Anterior cingulate cortex (tissue), 58 donors: ENCODE results near the gene SERPINI1.

Experiments
- DNase-seq, 58 donors: peaks; one replicate each; lab custom pipeline; 2025; lab: John Stamatoyannopoulos, UW

Gene SERPINI1

DNA sequence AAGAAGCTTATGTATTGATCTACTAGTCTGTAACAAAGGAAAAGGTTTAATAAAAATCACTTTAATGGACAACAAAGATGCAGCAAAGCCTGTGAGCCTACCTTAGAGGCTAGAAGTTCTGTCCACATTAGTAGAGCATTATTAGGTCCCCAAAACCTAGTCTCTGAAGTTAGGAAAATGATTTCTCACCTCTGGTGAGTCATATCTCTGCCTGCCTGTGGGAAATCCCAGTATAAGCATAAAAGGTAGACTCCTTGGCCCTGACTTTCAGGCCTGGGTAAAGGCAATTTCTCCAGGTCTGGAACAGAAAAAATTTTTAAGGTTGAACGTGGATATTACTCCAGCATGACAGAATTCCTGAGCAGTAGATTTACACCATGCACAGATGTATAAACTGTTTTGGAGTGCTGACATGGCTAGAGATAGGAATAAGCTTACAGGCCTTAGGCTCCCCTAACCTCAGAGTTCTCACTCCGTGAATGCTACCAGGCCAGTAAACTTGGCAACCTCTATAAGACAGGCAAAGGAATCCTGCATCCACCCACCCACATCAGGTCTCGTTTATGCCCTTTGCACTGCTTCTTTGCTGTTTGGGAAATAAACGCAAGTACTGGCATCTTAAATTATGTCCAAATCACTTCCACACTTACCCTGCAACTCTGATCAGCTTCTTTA is 104.1 kb downstream of the SERPINI1 start:
- no peak for DNase-seq

DNA sequence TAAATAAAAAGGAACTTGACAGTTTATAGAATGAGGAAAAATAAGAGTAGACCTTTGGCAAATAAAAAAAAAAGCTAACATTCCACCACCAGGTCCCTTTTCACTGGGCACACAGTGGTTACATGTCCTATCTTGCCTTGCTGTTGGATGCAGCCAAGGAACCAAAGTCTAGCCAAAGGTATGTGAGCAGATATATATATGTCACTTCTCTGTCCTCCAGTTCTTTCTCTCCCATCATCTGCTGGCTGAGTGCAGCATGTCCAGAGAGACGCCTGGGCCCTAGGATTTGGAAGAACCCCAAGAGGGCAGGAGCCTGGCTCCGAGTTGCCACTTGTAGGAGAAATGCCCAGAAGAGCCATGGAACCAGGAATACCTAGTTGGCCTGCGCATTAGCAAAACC is 104.7 kb downstream of the SERPINI1 start:
- no peak for DNase-seq

DNA sequence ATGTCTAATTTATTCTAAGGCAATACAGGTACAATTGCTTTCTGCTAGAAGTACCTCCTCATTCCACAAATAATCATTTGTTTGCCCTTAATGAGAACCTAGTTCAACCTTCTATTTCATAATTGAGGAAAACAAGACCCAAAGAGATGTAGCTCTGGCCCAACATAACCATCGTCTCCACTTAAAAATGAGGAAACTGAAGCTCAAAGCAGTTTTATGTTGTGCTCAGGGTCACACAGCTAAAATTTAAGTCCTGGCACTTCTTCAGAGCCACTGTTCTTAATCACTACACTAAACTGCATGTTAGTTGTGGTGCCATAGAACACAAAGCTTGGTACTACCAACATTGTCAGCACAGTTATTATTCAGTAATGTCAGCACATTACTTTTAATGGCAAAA is 108.0 kb downstream of the SERPINI1 start:
- no peak for DNase-seq

DNA sequence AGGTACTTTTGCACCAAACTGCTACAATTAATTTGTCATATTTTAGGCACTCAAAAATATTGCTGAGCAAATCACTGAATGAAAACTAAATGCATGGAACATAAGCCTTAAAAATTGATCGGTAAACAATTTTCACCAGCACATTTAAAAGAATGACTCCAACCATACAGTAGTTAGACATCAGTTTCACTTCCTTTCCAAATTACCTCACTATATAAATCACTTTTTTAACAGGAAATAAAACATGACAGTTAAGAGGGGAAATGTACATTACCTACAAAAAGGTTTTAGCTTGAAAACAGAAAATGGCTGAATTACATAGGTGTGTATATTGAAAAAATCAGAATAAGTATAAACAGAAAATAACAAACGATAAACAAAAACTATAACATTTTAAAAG is 108.4 kb downstream of the SERPINI1 start:
- DNase-seq, result no peak

DNA sequence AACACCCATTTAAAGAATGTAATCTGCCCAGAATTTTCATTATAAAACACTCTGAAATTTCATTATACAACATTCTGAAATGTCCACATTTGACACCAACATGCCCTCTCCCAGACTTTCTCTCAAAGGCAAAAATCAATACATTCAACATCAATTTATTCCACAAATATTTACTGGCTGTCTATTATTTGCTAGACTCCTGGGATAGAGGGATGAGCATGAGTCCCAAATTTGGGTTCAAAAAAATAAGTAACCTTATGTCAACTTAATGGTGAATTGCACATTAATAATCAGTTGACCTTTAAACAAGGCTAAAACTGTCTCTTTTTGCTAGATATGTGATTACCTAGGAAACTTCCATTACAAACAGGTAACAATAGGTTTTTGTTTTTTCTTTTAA is 109.0 kb downstream of the SERPINI1 start:
- DNase-seq, result no peak

DNA sequence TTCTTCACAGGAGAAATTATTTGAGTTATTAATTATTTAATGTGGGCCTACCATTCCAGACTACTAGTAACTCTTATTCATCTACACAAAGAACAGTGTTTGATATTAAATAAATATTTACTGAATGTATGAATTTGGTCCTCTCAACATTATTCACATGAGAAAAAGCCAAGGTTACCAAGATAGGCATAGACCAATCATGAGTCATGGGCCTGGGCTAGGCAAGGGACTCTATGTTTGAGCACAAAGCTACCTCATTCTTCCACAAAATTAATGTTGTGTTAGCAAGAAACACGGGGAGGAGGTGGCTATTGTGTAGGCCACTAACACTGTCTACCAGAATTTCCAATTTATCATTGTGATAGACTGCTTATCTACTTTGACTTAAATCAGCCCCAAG is 115.7 kb downstream of the SERPINI1 start:
- no peak for DNase-seq

DNA sequence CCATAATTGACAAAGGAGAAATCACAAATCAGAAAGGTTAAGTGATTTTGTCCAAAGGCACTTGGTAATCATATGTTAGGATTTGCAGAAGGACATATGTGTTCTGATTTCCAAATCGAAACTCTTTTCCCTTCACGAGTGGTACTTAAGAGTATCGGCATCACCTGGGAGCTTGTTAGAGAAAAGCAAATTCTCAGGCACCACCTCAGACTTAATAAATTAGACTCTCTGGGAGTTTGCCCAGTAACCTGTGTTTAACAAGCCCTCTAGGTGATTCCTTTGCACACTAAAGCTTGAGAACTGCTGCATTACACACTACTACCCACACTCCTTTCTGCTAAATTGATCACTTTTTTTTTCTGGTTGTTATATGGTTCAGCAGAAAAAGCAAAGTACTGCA is 116.2 kb downstream of the SERPINI1 start:
- no peak for DNase-seq

DNA sequence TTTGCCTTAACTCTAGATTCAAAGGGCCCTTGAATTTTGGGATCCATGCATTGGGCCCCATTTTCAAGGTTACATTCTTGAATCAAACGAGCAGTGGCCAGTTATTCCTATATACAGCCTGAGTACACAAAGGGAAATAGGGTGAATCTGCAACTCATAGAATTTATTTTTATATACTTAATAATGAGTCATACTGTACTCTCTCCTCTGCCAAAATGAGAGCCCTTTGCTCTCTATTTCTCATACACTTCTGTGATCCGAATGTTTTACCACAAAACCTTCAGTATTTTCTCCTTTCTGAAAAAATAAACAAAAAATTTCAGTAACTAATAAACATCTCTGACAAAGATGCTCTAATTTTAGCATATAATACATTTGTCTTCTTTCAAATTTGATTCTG is 116.7 kb downstream of the SERPINI1 start:
- DNase-seq, result no peak

DNA sequence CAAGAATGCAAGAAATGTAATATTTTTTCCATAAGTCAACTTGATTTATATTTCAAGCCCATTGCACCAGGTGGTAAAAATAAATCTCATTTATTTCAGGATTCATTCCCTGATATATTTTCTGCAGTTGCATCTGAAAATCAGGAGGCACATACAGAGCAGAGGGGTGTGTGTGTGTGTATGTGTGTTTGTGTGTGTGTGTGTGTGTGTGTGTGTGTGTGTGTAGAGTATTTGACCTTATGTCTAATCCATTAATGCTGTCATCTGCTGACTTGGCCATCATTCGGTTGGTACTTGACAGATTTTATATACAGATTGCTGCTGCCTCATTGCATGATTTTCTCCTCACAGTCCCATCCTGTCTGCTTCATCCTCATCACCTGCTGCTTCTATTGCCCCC is 118.5 kb downstream of the SERPINI1 start:
- DNase-seq, result peak in 3 of 58 donors; percentile 7 to 19 (median 18)

DNA sequence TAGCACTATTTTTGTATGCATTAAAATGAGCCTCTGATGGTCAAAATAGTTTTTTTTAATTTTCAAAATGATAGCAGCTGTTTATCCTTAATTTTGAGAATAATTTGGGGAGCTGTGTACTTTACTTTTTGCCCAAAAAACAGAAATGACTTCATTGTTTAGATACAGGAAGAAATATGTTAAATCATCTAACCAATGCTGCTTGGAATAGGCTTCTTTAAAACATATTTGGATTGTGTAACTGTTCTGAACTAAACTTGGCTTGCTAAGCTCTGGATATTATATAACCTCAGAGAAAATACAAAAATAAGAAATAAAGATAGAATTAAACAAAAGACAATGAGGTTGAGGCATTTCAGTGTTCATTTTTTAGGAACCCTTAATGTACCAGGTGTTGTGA is 119.3 kb downstream of the SERPINI1 start:
- no peak for DNase-seq

DNA sequence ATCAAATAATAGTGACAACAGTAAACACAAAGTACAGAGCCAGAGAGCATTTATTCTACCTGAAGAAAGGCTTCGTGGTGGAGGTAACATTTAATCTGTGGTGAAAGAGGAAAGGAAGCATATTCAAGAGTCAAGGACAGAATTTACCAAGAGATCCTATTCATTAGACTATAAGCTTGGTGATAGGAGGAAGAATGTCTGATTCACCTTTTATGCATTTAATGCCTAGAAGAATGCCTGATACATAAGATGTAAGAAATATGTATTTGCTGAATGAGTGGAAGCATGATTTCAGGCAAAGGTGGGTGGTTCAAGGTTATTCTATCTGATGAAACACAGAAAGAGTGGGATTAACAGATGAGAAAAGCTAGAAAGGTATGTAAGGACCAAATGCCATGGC is 119.8 kb downstream of the SERPINI1 start:
- no peak for DNase-seq

DNA sequence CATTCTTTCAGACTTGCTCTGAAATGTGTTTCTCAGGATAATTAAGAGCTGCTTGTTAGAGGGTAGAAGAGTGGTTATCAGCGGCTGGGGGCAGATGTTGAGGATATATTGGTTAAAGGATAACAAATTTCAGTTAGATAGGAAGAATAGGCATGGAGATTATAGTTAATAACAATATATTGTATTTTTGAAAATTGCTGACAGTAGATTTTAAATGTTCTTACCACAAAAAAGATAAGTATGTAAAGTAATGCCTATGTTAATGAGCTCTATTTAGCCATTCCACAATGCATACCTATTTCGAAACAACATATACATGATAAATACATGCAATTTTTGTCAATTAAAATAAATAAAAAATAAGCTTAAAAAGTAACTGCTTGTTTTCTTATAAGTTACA is 123.3 kb downstream of the SERPINI1 start:
- DNase-seq, result no peak

DNA sequence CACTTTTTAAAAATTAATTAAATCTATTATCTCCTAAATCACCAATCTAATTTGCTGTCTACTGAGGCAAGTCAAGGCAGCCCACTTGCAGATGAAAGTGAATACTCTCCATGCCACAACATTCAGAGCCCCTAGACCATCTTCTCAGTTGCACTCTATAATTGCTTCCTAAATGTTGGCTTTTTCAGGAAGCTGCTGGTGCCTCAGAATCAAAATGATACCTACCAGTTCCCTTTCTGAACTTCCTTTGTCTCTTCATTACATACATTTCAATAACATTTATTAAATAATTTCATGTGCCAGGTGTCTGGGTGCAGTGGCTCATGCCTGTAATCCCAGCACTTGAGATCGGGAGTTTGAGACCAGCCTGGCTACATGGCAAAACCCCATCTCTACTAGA is 124.1 kb downstream of the SERPINI1 start:
- no peak for DNase-seq

DNA sequence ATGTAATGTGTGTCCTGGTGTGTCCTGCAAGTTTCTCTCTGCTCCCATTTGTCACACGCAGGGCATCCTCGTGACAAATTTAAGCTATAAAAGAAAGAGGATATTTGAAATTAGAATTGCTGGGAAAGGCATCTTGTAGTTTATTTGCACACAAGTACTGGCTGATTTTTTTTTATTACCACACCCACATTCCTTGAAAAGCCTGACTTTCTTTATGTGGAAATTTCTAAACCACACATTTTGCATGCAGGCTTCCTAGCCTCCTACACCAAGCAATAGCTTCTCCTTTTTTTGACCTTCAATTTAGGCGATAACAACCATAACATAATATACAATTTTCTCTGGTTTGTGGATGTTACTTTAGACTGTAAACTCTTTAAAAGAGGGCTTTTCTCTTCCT is 126.1 kb downstream of the SERPINI1 start:
- no peak for DNase-seq

DNA sequence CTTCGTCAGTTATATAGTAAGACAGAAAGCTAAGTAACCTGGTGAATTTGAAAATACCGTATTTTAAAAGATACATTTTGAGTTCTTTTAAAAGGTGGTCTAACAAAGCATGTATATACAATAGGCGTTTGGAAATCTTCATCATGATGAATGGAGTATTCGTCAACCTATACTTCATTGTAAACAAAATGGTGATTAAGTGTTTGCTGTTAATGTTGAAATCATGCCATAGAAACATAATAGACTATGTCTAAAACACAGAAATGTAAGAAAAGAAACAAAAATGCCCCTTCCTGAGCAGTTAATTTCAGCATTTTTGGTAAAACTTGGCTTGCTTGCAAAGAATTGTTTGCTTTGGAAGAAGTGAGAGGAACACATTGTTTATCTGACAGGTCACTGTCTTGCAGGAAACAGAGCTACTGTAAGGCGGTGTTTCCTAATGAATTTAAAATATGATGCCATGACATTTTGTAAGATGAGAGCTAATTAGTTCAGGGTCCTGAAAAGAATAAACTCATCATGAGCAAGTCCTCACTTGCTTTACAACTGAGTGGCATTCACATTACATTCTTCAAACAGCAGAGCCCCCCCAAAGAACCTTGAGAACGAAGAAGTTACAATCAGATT is 126.7 kb downstream of the SERPINI1 start:
- no peak for DNase-seq

DNA sequence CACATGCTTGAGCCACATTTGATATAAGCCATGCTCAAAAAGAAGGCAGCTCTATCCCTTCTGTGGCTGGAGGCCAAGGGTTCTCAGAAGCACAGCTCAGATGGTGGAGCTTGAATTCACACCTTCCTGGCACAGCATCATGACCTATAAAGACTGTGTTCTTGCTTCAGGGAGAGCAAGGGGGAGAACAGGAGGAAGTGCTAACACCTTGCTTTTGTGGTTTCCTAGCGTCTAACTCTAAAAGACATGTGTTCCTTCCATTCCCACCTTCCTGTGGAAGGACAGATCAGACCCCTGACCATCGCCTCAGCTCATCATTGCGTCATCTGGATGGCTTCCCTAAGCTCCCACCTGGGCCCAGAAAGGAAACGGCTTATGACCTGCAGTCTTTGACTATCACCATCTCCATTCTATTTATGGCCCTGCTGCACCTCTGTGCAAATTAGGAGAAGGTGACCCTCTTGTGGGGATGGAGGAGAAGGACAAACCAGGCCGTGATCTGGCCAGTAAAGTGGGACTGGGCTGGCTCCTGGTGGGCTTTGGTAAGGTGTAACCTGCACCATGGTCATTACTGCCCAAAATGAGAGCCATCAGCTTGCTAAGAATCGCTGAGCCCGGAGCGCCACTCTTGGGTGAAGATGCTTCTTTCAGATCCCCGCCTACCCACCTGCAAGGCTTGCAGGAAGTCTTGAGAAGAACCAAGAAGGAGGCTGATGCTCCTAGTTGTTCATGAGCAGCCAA is 128.5 kb downstream of the SERPINI1 start:
- no peak for DNase-seq

DNA sequence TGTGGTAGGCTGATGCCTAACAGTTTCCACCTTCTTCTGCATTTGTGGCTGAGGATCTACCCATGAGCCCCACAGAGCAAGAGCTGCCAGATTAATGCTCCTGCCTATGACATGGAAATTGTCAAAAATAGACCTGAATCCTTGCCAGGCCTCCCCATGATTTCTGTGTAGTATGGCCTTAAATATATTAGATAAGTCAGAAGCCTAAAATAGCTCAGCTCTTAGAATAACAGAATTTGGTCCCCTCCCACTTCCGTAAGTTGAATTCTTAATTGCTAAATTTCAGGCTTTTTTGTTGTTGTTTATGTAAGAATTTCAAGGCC is 129.0 kb downstream of the SERPINI1 start:
- no peak for DNase-seq

DNA sequence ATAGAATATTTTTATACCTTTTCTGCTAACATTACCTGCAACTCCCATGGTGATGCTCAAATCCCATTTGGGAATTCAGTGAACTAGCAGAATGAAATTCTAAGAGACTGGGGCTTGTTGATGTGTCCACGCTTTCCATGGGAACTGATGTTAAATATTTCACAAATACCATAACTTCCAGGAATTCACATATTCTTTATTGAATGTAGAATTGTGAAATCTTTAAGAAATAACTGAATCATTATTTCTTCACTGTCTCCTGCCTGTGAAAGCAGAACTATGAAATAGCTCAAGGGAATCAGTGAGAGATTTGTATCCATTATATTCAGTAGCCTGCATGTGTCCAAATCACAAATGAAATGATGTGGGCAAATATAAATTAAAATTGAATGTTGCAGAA is 130.8 kb downstream of the SERPINI1 start:
- DNase-seq, result no peak

DNA sequence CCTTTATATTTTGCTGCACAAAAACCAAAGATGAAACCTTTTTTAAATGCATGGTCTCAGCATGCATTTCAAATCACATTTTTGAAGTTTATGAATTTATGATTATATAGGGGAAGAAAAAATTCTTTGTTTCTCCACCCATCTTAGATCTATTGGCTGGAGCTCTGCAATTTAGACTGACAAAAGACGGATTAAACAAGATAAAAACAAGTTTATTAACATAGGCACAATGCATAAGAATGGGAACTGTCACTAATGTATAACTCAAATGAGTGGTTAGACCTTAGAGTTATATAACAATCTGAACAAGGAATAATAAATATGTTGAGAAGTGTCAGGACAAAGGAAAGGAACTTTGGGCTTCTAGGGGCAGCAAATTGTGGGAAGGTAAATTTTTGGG is 132.5 kb downstream of the SERPINI1 start:
- no peak for DNase-seq

DNA sequence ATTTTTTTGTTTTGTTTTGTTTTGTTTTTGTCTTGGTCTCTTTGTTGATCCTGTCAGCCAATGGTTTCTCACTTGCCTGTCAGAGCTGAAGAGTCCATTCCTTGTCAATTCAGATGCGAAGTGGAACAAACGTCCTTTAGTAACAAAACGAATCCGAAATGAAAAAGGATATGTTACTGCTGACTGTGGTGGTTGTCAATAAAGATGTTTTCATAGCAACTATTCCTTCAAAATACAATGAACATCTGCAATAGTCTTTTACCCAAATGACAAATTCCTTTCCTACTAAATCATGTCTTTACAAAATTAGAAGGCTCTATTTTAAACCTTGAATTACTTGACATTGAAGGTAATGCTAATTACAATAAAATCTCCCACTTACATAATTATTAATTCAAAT is 134.7 kb downstream of the SERPINI1 start:
- no peak for DNase-seq

DNA sequence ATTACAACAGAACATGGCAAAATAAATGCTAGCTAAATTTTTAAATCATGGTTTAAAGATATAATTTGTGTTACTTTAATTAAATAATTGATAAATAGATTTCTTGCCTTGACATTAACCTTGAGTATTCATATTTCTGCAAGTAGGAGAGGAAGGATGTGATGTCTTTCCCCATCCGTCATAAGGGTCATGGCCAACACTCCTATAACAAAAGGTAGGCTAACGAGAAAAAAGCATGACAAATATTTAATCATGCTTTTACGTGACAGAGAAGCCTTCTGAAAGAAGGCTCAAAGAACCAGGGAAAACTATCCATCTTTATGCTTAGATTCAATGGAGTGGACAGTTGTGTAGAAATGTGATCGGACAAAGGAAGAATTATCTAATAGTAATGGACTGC is 135.2 kb downstream of the SERPINI1 start:
- DNase-seq, result no peak

DNA sequence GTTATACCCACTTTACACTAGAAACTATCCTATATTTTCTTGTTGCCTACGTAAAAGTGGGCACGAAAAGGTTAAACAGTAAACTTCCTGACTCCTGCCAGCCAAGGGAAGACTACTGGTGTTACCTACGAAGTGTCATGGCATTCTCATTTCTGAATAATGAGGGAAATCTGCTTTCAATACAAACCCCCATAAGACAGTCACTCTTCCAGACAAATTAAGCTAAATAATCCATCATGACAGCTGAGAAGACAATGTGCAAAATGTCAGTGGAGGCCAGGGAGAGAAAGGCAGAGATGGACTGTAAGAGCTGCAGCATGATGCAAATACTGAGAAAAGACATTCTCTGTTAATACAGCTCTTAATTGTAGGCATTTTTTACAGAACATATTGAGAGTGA is 136.5 kb downstream of the SERPINI1 start:
- DNase-seq, result no peak
